HEK293T (cell line): Measurements from ENCODE around the gene C15orf40.

Experiments used
- BHLHE40 ChIP-seq: fragments of 450-650 bp; IDR thresholded peaks from 2 replicates; pipeline ENCODE4 v1.6.1; 2016; ENCODE audit warnings: mild to moderate bottlenecking, moderate library complexity, borderline replicate concordance
- ELF4 ChIP-seq: fragments of 450-650 bp; IDR thresholded peaks from 2 replicates; pipeline ENCODE4 v1.6.1; 2017; ENCODE audit warnings: antibody characterized with exemption
- FOXA1 ChIP-seq: fragments of 450-650 bp; IDR thresholded peaks from 2 replicates; pipeline ENCODE4 v1.6.1; 2016; ENCODE audit warnings: mild to moderate bottlenecking
- FOXK2 ChIP-seq: fragments of 450-650 bp; IDR thresholded peaks from 2 replicates; pipeline ENCODE4 v1.6.1; 2016; ENCODE audit warnings: mild to moderate bottlenecking
- FOXM1 ChIP-seq: fragments of 450-650 bp; IDR thresholded peaks from 2 replicates; pipeline ENCODE4 v1.6.1; 2017; ENCODE audit warnings: mild to moderate bottlenecking, borderline replicate concordance
- HDGF ChIP-seq: fragments of 450-650 bp; IDR thresholded peaks from 2 replicates; pipeline ENCODE4 v1.6.1; 2017; ENCODE audit warnings: antibody characterized with exemption, borderline replicate concordance
- L3MBTL2 ChIP-seq: fragments of 450-650 bp; conservative IDR thresholded peaks from 2 replicates; pipeline ENCODE4 v1.6.1; 2016; ENCODE audit warnings: mild to moderate bottlenecking
- NFRKB ChIP-seq: fragments of 450-650 bp; IDR thresholded peaks from 2 replicates; pipeline ENCODE4 v1.6.1; 2016; ENCODE audit warnings: mild to moderate bottlenecking, moderate library complexity
- PKNOX1 ChIP-seq: fragments of 450-650 bp; IDR thresholded peaks from 2 replicates; pipeline ENCODE4 v1.6.1; 2016
- SP1 ChIP-seq: fragments of 450-650 bp; IDR thresholded peaks from 2 replicates; pipeline ENCODE4 v1.6.1; 2017
- SUZ12 ChIP-seq: fragments of 450-650 bp; IDR thresholded peaks from 2 replicates; pipeline ENCODE4 v1.6.1; 2016; ENCODE audit warnings: mild to moderate bottlenecking
- TARDBP ChIP-seq: fragments of 450-650 bp; IDR thresholded peaks from 2 replicates; pipeline ENCODE4 v1.6.1; 2016

GRCh38 chr15:82944056-82944455, 67.4 kb downstream of the C15orf40 start:
- TF ChIP-seq SUZ12 (no peak), PKNOX1 (no peak), FOXA1 (no peak), SP1 (no peak), FOXK2 (no peak), HDGF (no peak), NFRKB (no peak), TARDBP (no peak), ELF4 (no peak), BHLHE40 (no peak), L3MBTL2 (no peak), FOXM1 (no peak)
